SK-MEL-5 (cell line): ENCODE data around the gene MTPN. TPM values are rescaled to one million over a fixed set of nuclear protein-coding genes. Genes with fewer than 3 reads are reported as not detected.

Experiments
- DNase-seq: peaks from one replicate; pipeline ENCODE4 v3.0.0-alpha.2; 2016; ENCODE audit warnings: low read depth, low spot score
- in situ Hi-C: cut with HindIII; loops from 2 replicates; pipeline ENCODE4 v1.10.0; 2016; ENCODE audit warnings: low sequenced_read_pairs, high pct_unique_total_duplicates, low pct_unique_long_range_greater_than_20kb
- small RNA-seq, 2 experiments: library from RNA; depleted of rRNA; stranded (forward); fragments of <200 nt; gene quantifications; one replicate each; pipeline ENCODE3, GENCODE V24; 2014
- total RNA-seq: library from RNA; depleted of rRNA; stranded (reverse); fragments of >200 nt; shearing (Covaris generic); gene quantifications from 2 replicates; pipeline ENCODE4 v1.2.3, GENCODE V29; 2014; rRNA removed

MTPN gene
- total RNA-seq, 1 experiment from 2014 or later = 168 TPM

- in situ Hi-C loops = no loop called here
- no peak for DNase-seq
Observed at GRCh38 chr7:135877805-135878204, 99.4 kb downstream of the MTPN start.

Small RNAs within 50 kb of the gene (small RNA-seq; reads per million reads assigned to genes)
- 0 reads per million in 2 experiments for gene RNU6-223P

Other genes starting within 250 kb of the MTPN start
- 0.21 TPM in 1 of 2 replicates, not detected in the other for gene SLC13A4, start 249.2 kb downstream of the MTPN start, total RNA-seq
- gene FAM180A, start 228.5 kb downstream of the MTPN start, total RNA-seq = 0.43 TPM in 1 of 2 replicates, not detected in the other